Stomach (tissue), 4 donors: ENCODE results near the gene TOMM34.

ENCODE experiments used
- EP300 ChIP-seq: sonication (generic); formaldehyde crosslinking; IDR thresholded peaks from one replicate; pipeline ENCODE4 v1.6.1; 2017; ENCODE audit warnings: antibody characterized with exemption
- POLR2A ChIP-seq, 4 donors: fragments of 450-650 bp; IDR thresholded peaks; one replicate each; pipeline ENCODE4 v1.6.1; 2016; ENCODE audit warnings: antibody characterized with exemption in 4 of 4, control low read depth in 2 of 4, mild to moderate bottlenecking in 1 of 4, moderate library complexity in 1 of 4
- TF ChIP-seq, protein P1 (sequence below), 7 experiments: fragments of 450-650 bp in 4 of 7; fragments of 200-600 bp in 3 of 7; sonication (generic) in 3 of 7; IDR thresholded peaks; one replicate each; pipeline ENCODE4 v1.5.1; 2016 to 2019; ENCODE audit warnings: antibody characterized with exemption in 7 of 7, control low read depth in 2 of 7, mild to moderate bottlenecking in 1 of 7

DNA sequence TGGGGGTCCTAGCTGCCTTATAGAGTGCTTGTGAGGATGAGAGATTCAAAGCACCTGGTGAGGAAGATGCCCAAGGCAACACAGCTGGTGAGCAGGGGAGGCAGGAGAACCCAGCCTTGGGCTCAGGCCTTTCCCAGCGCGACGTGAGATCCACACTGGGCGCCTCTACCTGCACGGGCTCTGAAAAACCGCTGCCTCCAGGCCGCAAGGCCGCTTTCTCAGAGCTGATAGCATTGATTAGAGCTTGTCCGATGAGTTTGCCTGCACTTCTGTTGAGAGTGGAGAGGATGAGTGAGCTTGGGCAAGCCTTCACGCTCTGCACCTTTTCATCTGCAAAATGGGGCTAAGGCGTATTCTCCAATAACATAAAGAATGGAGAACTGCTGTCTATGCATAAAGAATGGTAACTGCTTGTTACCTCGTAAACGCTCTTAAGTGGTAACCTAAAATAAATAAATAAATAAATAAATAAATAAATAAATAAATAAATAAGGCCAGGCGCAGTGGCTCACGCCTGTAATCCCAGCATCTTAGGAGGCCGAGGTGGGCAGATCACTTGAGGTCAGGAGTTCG, 49.4 kb downstream of the TOMM34 start:
- no peak for TF ChIP-seq POLR2A (IDR thresholded peaks at IDR 0.05)
- TF ChIP-seq, protein P1, sequence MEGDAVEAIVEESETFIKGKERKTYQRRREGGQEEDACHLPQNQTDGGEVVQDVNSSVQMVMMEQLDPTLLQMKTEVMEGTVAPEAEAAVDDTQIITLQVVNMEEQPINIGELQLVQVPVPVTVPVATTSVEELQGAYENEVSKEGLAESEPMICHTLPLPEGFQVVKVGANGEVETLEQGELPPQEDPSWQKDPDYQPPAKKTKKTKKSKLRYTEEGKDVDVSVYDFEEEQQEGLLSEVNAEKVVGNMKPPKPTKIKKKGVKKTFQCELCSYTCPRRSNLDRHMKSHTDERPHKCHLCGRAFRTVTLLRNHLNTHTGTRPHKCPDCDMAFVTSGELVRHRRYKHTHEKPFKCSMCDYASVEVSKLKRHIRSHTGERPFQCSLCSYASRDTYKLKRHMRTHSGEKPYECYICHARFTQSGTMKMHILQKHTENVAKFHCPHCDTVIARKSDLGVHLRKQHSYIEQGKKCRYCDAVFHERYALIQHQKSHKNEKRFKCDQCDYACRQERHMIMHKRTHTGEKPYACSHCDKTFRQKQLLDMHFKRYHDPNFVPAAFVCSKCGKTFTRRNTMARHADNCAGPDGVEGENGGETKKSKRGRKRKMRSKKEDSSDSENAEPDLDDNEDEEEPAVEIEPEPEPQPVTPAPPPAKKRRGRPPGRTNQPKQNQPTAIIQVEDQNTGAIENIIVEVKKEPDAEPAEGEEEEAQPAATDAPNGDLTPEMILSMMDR (IDR thresholded peaks at IDR 0.05) = no peak
- no peak for TF ChIP-seq EP300
